Glutamatergic neuron (in vitro differentiated cells): ENCODE measurements around the gene AHCYL2. TPM values are rescaled to one million over a fixed set of nuclear protein-coding genes. Genes with fewer than 3 reads are reported as not detected.

Experiments
- DNase-seq: peaks from one replicate; pipeline ENCODE4 v3.0.0; 2022
- H3K27ac Mint-ChIP-seq: one replicate; pipeline ENCODE4 v1.8.0; 2020; ENCODE audit warnings: mild to moderate bottlenecking, mixed read lengths, inconsistent platforms; ENCODE audit not compliant: unreplicated experiment
- H3K27me3 Mint-ChIP-seq: one replicate; pipeline ENCODE4 v1.8.0; 2020; ENCODE audit warnings: mild to moderate bottlenecking, moderate library complexity, mixed read lengths, inconsistent platforms; ENCODE audit not compliant: unreplicated experiment
- H3K36me3 Mint-ChIP-seq: one replicate; pipeline ENCODE4 v1.8.0; 2020; ENCODE audit warnings: mild to moderate bottlenecking, mixed read lengths, inconsistent platforms; ENCODE audit not compliant: unreplicated experiment
- H3K4me1 Mint-ChIP-seq: one replicate; pipeline ENCODE4 v1.8.0; 2020; ENCODE audit warnings: mild to moderate bottlenecking, low read depth, mixed read lengths, inconsistent platforms; ENCODE audit not compliant: unreplicated experiment
- H3K4me3 Mint-ChIP-seq: one replicate; pipeline ENCODE4 v1.8.0; 2020; ENCODE audit warnings: mild to moderate bottlenecking, mixed read lengths, inconsistent platforms; ENCODE audit not compliant: unreplicated experiment
- H3K9me3 Mint-ChIP-seq: one replicate; pipeline ENCODE4 v1.8.0; 2020; ENCODE audit warnings: mild to moderate bottlenecking, moderate library complexity, mixed read lengths, inconsistent platforms; ENCODE audit not compliant: unreplicated experiment
- CTCF ChIP-seq: fragments of 200-600 bp; sonication (generic); IDR thresholded peaks from one replicate; pipeline ENCODE4 v1.5.0; 2021; ENCODE audit not compliant: partially characterized antibody, unreplicated experiment
- total RNA-seq: library from RNA; stranded (reverse); fragmentation: NEBNext Ultra II Directional; extraction: Animal tissue kit (Norgen Biotek cat#: 25700); gene quantifications from one replicate; pipeline ENCODE4 v1.2.1, GENCODE V29; 2021; ENCODE audit not compliant: unreplicated experiment

Gene AHCYL2
- total RNA-seq, 1 donor from 2014 or later, result 16.8 TPM

GRCh38 chr7:129381710-129382484 lies 157.1 kb downstream of the AHCYL2 start:
- no peak overlapping the region for H3K27ac Mint-ChIP-seq
- H3K4me1 Mint-ChIP-seq, result no peaks in the 10 kb centered on the region
- H3K36me3 Mint-ChIP-seq, result no peaks in the 10 kb centered on the region
- no peak for TF ChIP-seq CTCF
- no peak for DNase-seq
- H3K27me3 Mint-ChIP-seq, result no peaks in the 10 kb centered on the region
- H3K9me3 Mint-ChIP-seq, result no peaks in the 10 kb centered on the region
- no peak overlapping the region for H3K4me3 Mint-ChIP-seq

- no peak overlapping the region for H3K4me3 Mint-ChIP-seq
- no peaks in the 10 kb centered on the region for H3K36me3 Mint-ChIP-seq
- no peaks in the 10 kb centered on the region for H3K27me3 Mint-ChIP-seq
- no peak for DNase-seq
- H3K9me3 Mint-ChIP-seq, result no peaks in the 10 kb centered on the region
- no peak overlapping the region for H3K27ac Mint-ChIP-seq
- H3K4me1 Mint-ChIP-seq, result peaks cover 2% of the 10 kb centered on the region
- TF ChIP-seq CTCF, result no peak
Measured at GRCh38 chr7:129383542-129384132, 158.8 kb downstream of the AHCYL2 start.

GRCh38 chr7:129385116-129385515 lies 160.3 kb downstream of the AHCYL2 start:
- Mint-ChIP-seq H3K27ac (no peak overlapping the region), H3K36me3 (no peaks in the 10 kb centered on the region), H3K4me1 (peaks cover 2% of the 10 kb centered on the region), H3K9me3 (no peaks in the 10 kb centered on the region), H3K4me3 (no peak overlapping the region), H3K27me3 (no peaks in the 10 kb centered on the region)
- TF ChIP-seq CTCF, result no peak
- no peak for DNase-seq

- no peaks in the 10 kb centered on the region for H3K36me3 Mint-ChIP-seq
- no peak overlapping the region for H3K4me3 Mint-ChIP-seq
Measured at GRCh38 chr7:129385598-129385997, 160.8 kb downstream of the AHCYL2 start.

More at GRCh38 chr7:129385598-129385997, 160.8 kb downstream of the AHCYL2 start:
- H3K9me3 Mint-ChIP-seq, result no peaks in the 10 kb centered on the region
- no peak for TF ChIP-seq CTCF
- DNase-seq, result no peak
- H3K27me3 Mint-ChIP-seq, result no peaks in the 10 kb centered on the region
- H3K4me1 Mint-ChIP-seq, result peaks cover 2% of the 10 kb centered on the region
- H3K27ac Mint-ChIP-seq, result no peak overlapping the region
